Vagina (tissue), 2 donors: Measurements from ENCODE around the gene CDKN1A. TPM values are rescaled to one million over a fixed set of nuclear protein-coding genes. Genes with fewer than 3 reads are reported as not detected.

Experiments
- DNase-seq, 2 donors: peaks; one replicate each; pipeline ENCODE4 v3.0.0-alpha.2; 2017; ENCODE audit errors: extremely low spot score in 2 of 2
- H3K27ac ChIP-seq: fragments of 200-600 bp; sonication (generic); one replicate; pipeline ENCODE4 v1.5.1; 2019
- H3K27me3 ChIP-seq: fragments of 200-600 bp; sonication (generic); one replicate; pipeline ENCODE4 v1.5.1; 2019
- H3K36me3 ChIP-seq, 2 donors: fragments of 200-600 bp; sonication (generic); one replicate each; pipeline ENCODE4 v1.5.1; 2017 to 2019
- H3K4me1 ChIP-seq: fragments of 200-600 bp; sonication (generic); one replicate; pipeline ENCODE4 v1.5.1; 2019
- H3K4me3 ChIP-seq, 2 donors: fragments of 200-600 bp; sonication (generic); 1 replicate in 1 of 2; 2 replicates in 1 of 2; pipeline ENCODE4 v1.5.1; 2016 to 2019
- H3K9me3 ChIP-seq: fragments of 200-600 bp; sonication (generic); one replicate; pipeline ENCODE4 v1.5.1; 2019
- POLR2A ChIP-seq, 2 donors: fragments of 450-650 bp; IDR thresholded peaks; one replicate each; pipeline ENCODE4 v1.6.1; 2017; ENCODE audit warnings: antibody characterized with exemption in 2 of 2, mild to moderate bottlenecking in 2 of 2, moderate library complexity in 2 of 2
- POLR2AphosphoS5 ChIP-seq, 2 donors: sonication (generic); formaldehyde crosslinking; IDR thresholded peaks; one replicate each; pipeline ENCODE4 v1.9.0; 2017; ENCODE audit warnings: antibody characterized with exemption in 2 of 2, mild to moderate bottlenecking in 2 of 2, low read depth in 1 of 2; ENCODE audit not compliant: insufficient read depth in 1 of 2
- intact Hi-C: fragments of 100-400 bp; cut with DNase I; formaldehyde crosslinking; loops from one replicate; pipeline ENCODE4 v1.15.1; 2023
- total RNA-seq: library from RNA; depleted of rRNA; stranded (reverse); fragments of >200 nt; gene quantifications from one replicate; pipeline ENCODE4 v1.2.3, GENCODE V29; 2016
- TF ChIP-seq, protein P1 (sequence below), 3 experiments: fragments of 450-650 bp in 2 of 3; fragments of 200-600 bp in 1 of 3; sonication (generic) in 1 of 3; IDR thresholded peaks; one replicate each; pipeline ENCODE4 v1.5.1; 2017 to 2019; ENCODE audit warnings: antibody characterized with exemption in 3 of 3, mild to moderate bottlenecking in 2 of 3, moderate library complexity in 2 of 3

Gene CDKN1A
- total RNA-seq, 1 donor from 2014 or later, result 169 TPM

DNA sequence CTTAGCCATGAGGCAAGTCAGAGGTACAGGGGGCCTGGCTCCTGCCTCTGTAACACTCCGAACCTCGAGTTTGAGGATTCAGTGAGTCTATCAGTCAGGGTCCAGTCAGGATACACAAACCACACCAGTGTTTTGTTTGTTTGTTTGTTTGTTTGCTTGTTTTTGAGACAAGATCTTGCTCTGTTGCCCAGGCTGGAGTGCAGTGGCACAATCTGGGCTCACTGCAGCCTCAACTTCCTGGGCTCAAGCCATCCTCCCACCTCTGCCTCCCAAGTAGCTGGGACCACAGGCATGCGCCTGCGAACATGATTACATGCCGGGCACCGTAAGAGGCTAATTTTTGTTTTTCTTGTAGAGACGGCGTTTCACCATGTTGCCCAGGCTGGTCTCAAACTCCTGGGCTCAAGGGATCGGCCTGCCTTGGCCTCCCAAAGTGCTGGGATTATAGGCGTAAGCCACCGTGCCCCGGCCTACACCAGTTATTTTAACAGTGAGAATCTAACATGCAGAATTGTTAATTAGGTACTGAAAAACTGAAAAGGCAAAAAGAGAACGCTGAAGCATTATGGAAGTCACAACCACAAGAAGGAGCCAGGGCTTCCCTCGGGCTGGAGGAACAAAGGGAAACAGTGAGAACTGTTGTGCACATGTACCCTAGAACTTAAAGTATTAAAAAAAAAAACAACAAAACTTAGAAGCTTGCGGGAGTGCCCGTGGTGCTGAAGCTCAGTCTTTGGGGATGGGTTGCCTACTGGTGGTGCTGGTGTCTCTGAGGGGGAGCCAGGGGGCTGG lies 44.0 kb upstream of the CDKN1A start:
- no peak for DNase-seq

DNA sequence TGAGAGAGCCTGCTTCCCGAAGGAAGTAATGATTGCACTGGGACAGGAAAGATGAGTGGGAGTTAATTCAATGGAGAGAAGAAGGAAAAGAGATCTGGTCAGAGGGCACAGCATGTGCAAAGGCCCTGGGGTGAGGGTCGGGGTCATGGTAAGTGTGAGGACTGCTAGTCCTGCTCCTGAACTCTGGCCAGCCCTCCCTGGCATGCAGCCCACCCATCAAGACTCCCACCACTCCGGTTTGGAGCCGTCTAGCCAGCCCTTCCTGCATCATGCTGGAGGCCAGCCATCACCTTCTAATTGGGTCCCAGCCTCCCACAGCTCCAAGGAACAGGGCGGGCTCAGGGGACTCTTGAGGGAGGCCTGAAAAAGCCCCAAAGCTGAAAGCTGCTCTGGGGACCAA lies 42.2 kb upstream of the CDKN1A start:
- Histone ChIP-seq H3K9me3 (no peaks in the 10 kb centered on the region), H3K27me3 (no peaks in the 10 kb centered on the region), H3K4me3 (no peak overlapping the region), H3K4me1 (no peaks in the 10 kb centered on the region), H3K36me3 (no peaks in the 10 kb centered on the region), H3K27ac (no peak overlapping the region)
- no peak for TF ChIP-seq POLR2A (IDR thresholded peaks at IDR 0.05)
- no peak for TF ChIP-seq POLR2AphosphoS5 (IDR thresholded peaks at IDR 0.05; ENCODE audit: insufficient read depth in 1 of 2, low read depth in 1 of 2)
- TF ChIP-seq, protein P1, sequence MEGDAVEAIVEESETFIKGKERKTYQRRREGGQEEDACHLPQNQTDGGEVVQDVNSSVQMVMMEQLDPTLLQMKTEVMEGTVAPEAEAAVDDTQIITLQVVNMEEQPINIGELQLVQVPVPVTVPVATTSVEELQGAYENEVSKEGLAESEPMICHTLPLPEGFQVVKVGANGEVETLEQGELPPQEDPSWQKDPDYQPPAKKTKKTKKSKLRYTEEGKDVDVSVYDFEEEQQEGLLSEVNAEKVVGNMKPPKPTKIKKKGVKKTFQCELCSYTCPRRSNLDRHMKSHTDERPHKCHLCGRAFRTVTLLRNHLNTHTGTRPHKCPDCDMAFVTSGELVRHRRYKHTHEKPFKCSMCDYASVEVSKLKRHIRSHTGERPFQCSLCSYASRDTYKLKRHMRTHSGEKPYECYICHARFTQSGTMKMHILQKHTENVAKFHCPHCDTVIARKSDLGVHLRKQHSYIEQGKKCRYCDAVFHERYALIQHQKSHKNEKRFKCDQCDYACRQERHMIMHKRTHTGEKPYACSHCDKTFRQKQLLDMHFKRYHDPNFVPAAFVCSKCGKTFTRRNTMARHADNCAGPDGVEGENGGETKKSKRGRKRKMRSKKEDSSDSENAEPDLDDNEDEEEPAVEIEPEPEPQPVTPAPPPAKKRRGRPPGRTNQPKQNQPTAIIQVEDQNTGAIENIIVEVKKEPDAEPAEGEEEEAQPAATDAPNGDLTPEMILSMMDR (IDR thresholded peaks at IDR 0.05), result no peak
- intact Hi-C loops, result no loop called here
- no peak for DNase-seq

More for the DNA sequence above, 44.0 kb upstream of the CDKN1A start:
- H3K9me3 ChIP-seq, result no peaks in the 10 kb centered on the region
- H3K36me3 ChIP-seq, result no peaks in the 10 kb centered on the region
- TF ChIP-seq, protein P1 (IDR thresholded peaks at IDR 0.05), result no peak
- no peak for TF ChIP-seq POLR2AphosphoS5 (IDR thresholded peaks at IDR 0.05; ENCODE audit: insufficient read depth in 1 of 2, low read depth in 1 of 2)
- TF ChIP-seq POLR2A (IDR thresholded peaks at IDR 0.05), result no peak
- H3K27ac ChIP-seq, result no peak overlapping the region
- no peaks in the 10 kb centered on the region for H3K27me3 ChIP-seq
- H3K4me1 ChIP-seq, result no peaks in the 10 kb centered on the region
- intact Hi-C loops, result no loop called here
- H3K4me3 ChIP-seq, result no peak overlapping the region

DNA sequence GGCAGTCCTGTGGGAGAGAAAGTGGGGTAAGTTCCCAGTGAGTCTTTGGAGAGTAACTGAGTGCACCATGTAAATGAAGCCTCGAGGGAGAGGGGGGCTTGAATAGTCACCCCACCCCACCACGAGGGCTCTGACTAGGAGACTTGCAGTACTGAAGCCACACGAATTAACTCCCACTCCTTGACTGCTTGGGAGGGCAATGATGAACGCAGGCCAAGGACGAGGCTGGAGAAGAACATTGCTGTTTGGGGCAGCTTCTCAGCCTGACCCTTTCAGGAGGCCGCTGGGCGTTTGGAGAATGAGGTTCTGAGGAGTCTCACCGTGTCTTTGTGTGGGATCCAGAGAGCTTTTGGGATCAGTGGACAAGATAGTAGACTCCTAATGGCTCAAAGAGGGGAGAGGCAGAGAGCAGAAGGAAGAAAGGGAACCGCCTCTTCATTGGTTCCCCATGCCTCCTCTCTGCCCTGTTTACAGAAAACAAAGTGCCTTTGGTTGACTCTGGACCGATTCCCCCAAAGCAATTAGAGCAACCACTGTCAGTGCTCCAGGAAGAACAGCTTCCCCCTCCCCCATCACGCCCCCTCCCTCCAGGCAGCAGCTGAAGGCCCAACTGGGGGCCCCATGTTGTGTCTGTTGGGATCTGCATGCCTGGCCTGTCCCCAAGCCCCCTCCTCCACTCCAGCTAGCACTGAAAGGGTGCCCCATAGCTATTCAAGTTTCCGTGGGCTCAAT lies 41.7 kb upstream of the CDKN1A start:
- intact Hi-C loops, result no loop called here

DNA sequence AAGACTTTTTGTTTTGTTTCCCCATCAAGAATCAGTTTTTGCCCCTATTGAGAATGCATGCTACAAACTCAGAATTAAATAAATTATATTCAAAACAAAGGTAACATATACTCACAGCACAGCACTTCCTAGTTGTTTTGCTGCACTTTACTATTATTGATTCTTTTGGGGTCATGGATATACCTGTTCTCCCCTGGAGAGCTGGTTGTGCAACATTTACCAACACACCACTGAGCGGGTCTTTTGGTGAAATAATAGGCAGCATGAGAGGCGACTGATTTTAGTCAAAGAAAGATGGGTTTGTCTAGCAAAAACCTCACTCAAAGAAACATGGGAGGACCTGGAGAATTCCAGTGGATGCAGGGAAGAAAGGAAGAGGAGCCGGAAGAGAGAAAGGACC lies 39.9 kb upstream of the CDKN1A start:
- no peak for DNase-seq
- TF ChIP-seq POLR2A (IDR thresholded peaks at IDR 0.05) (no peak), POLR2AphosphoS5 (IDR thresholded peaks at IDR 0.05; ENCODE audit: insufficient read depth in 1 of 2, low read depth in 1 of 2) (no peak)
- TF ChIP-seq, protein P1 (IDR thresholded peaks at IDR 0.05), result no peak
- intact Hi-C loops, result no loop called here
- no peaks in the 10 kb centered on the region for H3K36me3 ChIP-seq
- no peak overlapping the region for H3K27ac ChIP-seq
- no peak overlapping the region for H3K4me3 ChIP-seq
- H3K4me1 ChIP-seq, result peaks cover 9% of the 10 kb centered on the region
- no peaks in the 10 kb centered on the region for H3K27me3 ChIP-seq
- H3K9me3 ChIP-seq, result no peaks in the 10 kb centered on the region

More for the DNA sequence above, 41.7 kb upstream of the CDKN1A start:
- Histone ChIP-seq H3K4me3 (no peak overlapping the region), H3K27ac (no peak overlapping the region), H3K4me1 (no peaks in the 10 kb centered on the region), H3K9me3 (no peaks in the 10 kb centered on the region), H3K36me3 (no peaks in the 10 kb centered on the region), H3K27me3 (no peaks in the 10 kb centered on the region)
- DNase-seq, result no peak
- TF ChIP-seq, protein P1 (IDR thresholded peaks at IDR 0.05), result no peak
- TF ChIP-seq POLR2AphosphoS5 (IDR thresholded peaks at IDR 0.05; ENCODE audit: insufficient read depth in 1 of 2, low read depth in 1 of 2) (no peak), POLR2A (IDR thresholded peaks at IDR 0.05) (no peak)
